Choroid plexus epithelial cell (primary cell): ENCODE results near the gene PLXNB1.
"Not testable (repeated sequence)": the region's sequence is repeated elsewhere in the genome, so short reads cannot be mapped to it uniquely, and the experiment has no call there.

Experiments used
- DNase-seq: peaks from one replicate; pipeline ENCODE4 v3.0.0-alpha.2; 2010; ENCODE audit warnings: low read depth
- H3K4me3 ChIP-seq: 2 replicates; pipeline ENCODE4 v1.5.1; 2011; ENCODE audit warnings: low read depth, mild to moderate bottlenecking, control low read depth, low read length, moderate library complexity
- CTCF ChIP-seq: conservative IDR thresholded peaks from 2 replicates; pipeline ENCODE4 v1.5.1; 2011; ENCODE audit warnings: low read depth, mild to moderate bottlenecking, control low read depth, inconsistent platforms, low read length, moderate library complexity

Gene PLXNB1

GRCh38 chr3:48404440-48405342 is 25.2 kb downstream of the PLXNB1 start:
- no peak for TF ChIP-seq CTCF
- H3K4me3 ChIP-seq = no peak overlapping the region
- DNase-seq = no peak

GRCh38 chr3:48403533-48404439 is 26.1 kb downstream of the PLXNB1 start:
- no peak for DNase-seq
- no peak overlapping the region for H3K4me3 ChIP-seq
- no peak for TF ChIP-seq CTCF

GRCh38 chr3:48402907-48403306 is 27.0 kb downstream of the PLXNB1 start:
- no peak for DNase-seq
- no peak for TF ChIP-seq CTCF
- H3K4me3 ChIP-seq = no peak overlapping the region

GRCh38 chr3:48402281-48402732 is 27.6 kb downstream of the PLXNB1 start:
- H3K4me3 ChIP-seq = no peak overlapping the region
- no peak for TF ChIP-seq CTCF
- DNase-seq = peak; percentile 89

- not testable (repeated sequence) for H3K4me3 ChIP-seq, DNase-seq
These were observed 28.4 kb downstream of the PLXNB1 start for GRCh38 chr3:48401434-48401901.

- peak; percentile 88 for TF ChIP-seq CTCF
- peak; percentile 74 for DNase-seq
- H3K4me3 ChIP-seq = no peak overlapping the region
These were observed 29.0 kb downstream of the PLXNB1 start for GRCh38 chr3:48400824-48401433.
